Activated naive CD4-positive, alpha-beta T cell treated with anti-CD3 and anti-CD28 coated beads, Interleukin-2, amount 50 U/mL, for 72 hours (primary cell): ENCODE measurements around the gene GNB3. TPM values are rescaled to one million over a fixed set of nuclear protein-coding genes. Genes with fewer than 3 reads are reported as not detected.

ENCODE experiments used
- ATAC-seq, 2 donors: fragments of 150-1000 bp; cut with Tn5 transposase; 2 replicates each; pipeline ENCODE4 v1.10.0; 2021; ENCODE audit warnings: mild to moderate bottlenecking in 2 of 2, moderate library complexity in 2 of 2
- DNase-seq, 2 donors: peaks; one replicate each; pipeline ENCODE4 v3.0.0; 2021 to 2022; ENCODE audit warnings: low spot score in 2 of 2
- H3K27ac Mint-ChIP-seq, 2 donors: one replicate each; pipeline ENCODE4 v1.8.0; 2022; ENCODE audit warnings: mild to moderate bottlenecking in 2 of 2, mixed read lengths in 2 of 2
- H3K36me3 Mint-ChIP-seq, 2 donors: one replicate each; pipeline ENCODE4 v1.8.0; 2022; ENCODE audit warnings: mixed read lengths in 2 of 2
- H3K9me3 Mint-ChIP-seq, 2 donors: one replicate each; pipeline ENCODE4 v1.8.0; 2022; ENCODE audit warnings: mixed read lengths in 2 of 2
- total RNA-seq, 2 donors: library from RNA; stranded (reverse); gene quantifications; one replicate each; pipeline ENCODE4 v1.2.3, GENCODE V29; 2022

The GNB3 gene
- total RNA-seq, 2 donors from 2014 or later, result 0.25 to 1.8 TPM

GRCh38 chr12:6829536-6830220, 11.0 kb upstream of the GNB3 start:
- H3K9me3 Mint-ChIP-seq, result no peaks in the 10 kb centered on the region
- peak in 1 of 2 donors; percentile 16 for ATAC-seq
- H3K27ac Mint-ChIP-seq, result peak overlapping the region in 1 of 2 donors; percentile 61
- no peak for DNase-seq
- H3K36me3 Mint-ChIP-seq, result no peaks in the 10 kb centered on the region

GRCh38 chr12:6830286-6830890, 10.3 kb upstream of the GNB3 start:
- ATAC-seq (no peak), DNase-seq (no peak)
- H3K9me3 Mint-ChIP-seq, result no peaks in the 10 kb centered on the region
- peak overlapping the region in 1 of 2 donors; percentile 9 for H3K27ac Mint-ChIP-seq
- H3K36me3 Mint-ChIP-seq, result no peaks in the 10 kb centered on the region

GRCh38 chr12:6830999-6831398, 9.7 kb upstream of the GNB3 start:
- Mint-ChIP-seq H3K9me3 (no peaks in the 10 kb centered on the region), H3K27ac (no peak overlapping the region), H3K36me3 (no peaks in the 10 kb centered on the region)
- DNase-seq (no peak), ATAC-seq (no peak)

GRCh38 chr12:6831450-6831995, 9.2 kb upstream of the GNB3 start:
- no peaks in the 10 kb centered on the region for H3K9me3 Mint-ChIP-seq
- ATAC-seq, result no peak
- no peaks in the 10 kb centered on the region for H3K36me3 Mint-ChIP-seq
- no peak for DNase-seq
- H3K27ac Mint-ChIP-seq, result no peak overlapping the region

GRCh38 chr12:6832125-6832524, 8.6 kb upstream of the GNB3 start:
- ATAC-seq, result no peak

GRCh38 chr12:6833189-6833890, 7.4 kb upstream of the GNB3 start:
- DNase-seq (no peak), ATAC-seq (no peak)
- peak overlapping the region in 1 of 2 donors; percentile 40 for H3K27ac Mint-ChIP-seq
- no peaks in the 10 kb centered on the region for H3K36me3 Mint-ChIP-seq
- H3K9me3 Mint-ChIP-seq, result no peaks in the 10 kb centered on the region

More at GRCh38 chr12:6832125-6832524, 8.6 kb upstream of the GNB3 start:
- no peak for DNase-seq
- Mint-ChIP-seq H3K27ac (no peak overlapping the region), H3K36me3 (no peaks in the 10 kb centered on the region), H3K9me3 (no peaks in the 10 kb centered on the region)

- Mint-ChIP-seq H3K9me3 (no peaks in the 10 kb centered on the region), H3K27ac (no peak overlapping the region), H3K36me3 (no peaks in the 10 kb centered on the region)
- ATAC-seq (peak in 1 of 2 donors; percentile 6), DNase-seq (no peak)
Measured at GRCh38 chr12:6834254-6834653, 6.5 kb upstream of the GNB3 start.

GRCh38 chr12:6834873-6835272, 5.9 kb upstream of the GNB3 start:
- no peaks in the 10 kb centered on the region for H3K36me3 Mint-ChIP-seq
- ATAC-seq (no peak), DNase-seq (no peak)

GRCh38 chr12:6836851-6837250, 3.9 kb upstream of the GNB3 start:
- no peak for ATAC-seq
- no peak for DNase-seq
- Mint-ChIP-seq H3K36me3 (no peaks in the 10 kb centered on the region), H3K9me3 (no peaks in the 10 kb centered on the region), H3K27ac (no peak overlapping the region)

More at GRCh38 chr12:6834873-6835272, 5.9 kb upstream of the GNB3 start:
- H3K9me3 Mint-ChIP-seq, result no peaks in the 10 kb centered on the region
- H3K27ac Mint-ChIP-seq, result no peak overlapping the region

GRCh38 chr12:6837370-6838060, 3.2 kb upstream of the GNB3 start:
- DNase-seq, result no peak
- Mint-ChIP-seq H3K36me3 (no peaks in the 10 kb centered on the region), H3K27ac (no peak overlapping the region), H3K9me3 (no peaks in the 10 kb centered on the region)
- no peak for ATAC-seq

- Mint-ChIP-seq H3K27ac (peak overlapping the region in 1 of 2 donors; percentile 55), H3K36me3 (no peaks in the 10 kb centered on the region), H3K9me3 (no peaks in the 10 kb centered on the region)
- no peak for ATAC-seq
- no peak for DNase-seq
Measured at GRCh38 chr12:6838854-6839253, 1.9 kb upstream of the GNB3 start.

- ATAC-seq, result no peak
- DNase-seq, result no peak
- Mint-ChIP-seq H3K9me3 (no peaks in the 10 kb centered on the region), H3K27ac (no peak overlapping the region), H3K36me3 (no peaks in the 10 kb centered on the region)
Measured at GRCh38 chr12:6839482-6840201, 1.1 kb upstream of the GNB3 start.

GRCh38 chr12:6840330-6840729, 395 bp upstream of the GNB3 start:
- H3K36me3 Mint-ChIP-seq, result no peaks in the 10 kb centered on the region

GRCh38 chr12:6842075-6842474, 1.4 kb downstream of the GNB3 start:
- H3K27ac Mint-ChIP-seq, result no peak overlapping the region
- ATAC-seq, result no peak

More at GRCh38 chr12:6840330-6840729, 395 bp upstream of the GNB3 start:
- ATAC-seq (no peak), DNase-seq (no peak)
- no peaks in the 10 kb centered on the region for H3K9me3 Mint-ChIP-seq
- H3K27ac Mint-ChIP-seq, result no peak overlapping the region

GRCh38 chr12:6843118-6843902, 2.6 kb downstream of the GNB3 start:
- ATAC-seq (peak in 1 of 2 donors; percentile 17), DNase-seq (no peak)
- no peak overlapping the region for H3K27ac Mint-ChIP-seq
- no peaks in the 10 kb centered on the region for H3K9me3 Mint-ChIP-seq
- H3K36me3 Mint-ChIP-seq, result peaks cover 0 to 8% of the 10 kb centered on the region in 2 donors

More at GRCh38 chr12:6842075-6842474, 1.4 kb downstream of the GNB3 start:
- H3K36me3 Mint-ChIP-seq, result no peaks in the 10 kb centered on the region
- no peak for DNase-seq
- H3K9me3 Mint-ChIP-seq, result no peaks in the 10 kb centered on the region
